GM12891 (cell line): Measurements from ENCODE around the gene SMYD3.

ENCODE experiments used
- POLR2A ChIP-seq: IDR thresholded peaks from 2 replicates; pipeline ENCODE4 v1.6.1; 2011; ENCODE audit warnings: low read depth, low read length, control low read depth
- POLR2AphosphoS5 ChIP-seq: IDR thresholded peaks from 2 replicates; pipeline ENCODE4 v1.6.1; 2011; ENCODE audit warnings: low read depth, low read length, control low read depth

GRCh38 chr1:245901565-245901964 lies 605.5 kb downstream of the SMYD3 start:
- no peak for TF ChIP-seq POLR2AphosphoS5
- no peak for TF ChIP-seq POLR2A
